HG02973 (cell line): ENCODE data around the gene SRSF11.
"Not testable (repeated sequence)": the region's sequence is repeated elsewhere in the genome, so short reads cannot be mapped to it uniquely, and the experiment has no call there.

ENCODE experiments used
- ATAC-seq: cut with Tn5 transposase; IDR thresholded peaks from one replicate; pipeline ENCODE4 v1.9.1; 2021; ENCODE audit warnings: moderate library complexity; ENCODE audit not compliant: unreplicated experiment

SRSF11 gene

DNA sequence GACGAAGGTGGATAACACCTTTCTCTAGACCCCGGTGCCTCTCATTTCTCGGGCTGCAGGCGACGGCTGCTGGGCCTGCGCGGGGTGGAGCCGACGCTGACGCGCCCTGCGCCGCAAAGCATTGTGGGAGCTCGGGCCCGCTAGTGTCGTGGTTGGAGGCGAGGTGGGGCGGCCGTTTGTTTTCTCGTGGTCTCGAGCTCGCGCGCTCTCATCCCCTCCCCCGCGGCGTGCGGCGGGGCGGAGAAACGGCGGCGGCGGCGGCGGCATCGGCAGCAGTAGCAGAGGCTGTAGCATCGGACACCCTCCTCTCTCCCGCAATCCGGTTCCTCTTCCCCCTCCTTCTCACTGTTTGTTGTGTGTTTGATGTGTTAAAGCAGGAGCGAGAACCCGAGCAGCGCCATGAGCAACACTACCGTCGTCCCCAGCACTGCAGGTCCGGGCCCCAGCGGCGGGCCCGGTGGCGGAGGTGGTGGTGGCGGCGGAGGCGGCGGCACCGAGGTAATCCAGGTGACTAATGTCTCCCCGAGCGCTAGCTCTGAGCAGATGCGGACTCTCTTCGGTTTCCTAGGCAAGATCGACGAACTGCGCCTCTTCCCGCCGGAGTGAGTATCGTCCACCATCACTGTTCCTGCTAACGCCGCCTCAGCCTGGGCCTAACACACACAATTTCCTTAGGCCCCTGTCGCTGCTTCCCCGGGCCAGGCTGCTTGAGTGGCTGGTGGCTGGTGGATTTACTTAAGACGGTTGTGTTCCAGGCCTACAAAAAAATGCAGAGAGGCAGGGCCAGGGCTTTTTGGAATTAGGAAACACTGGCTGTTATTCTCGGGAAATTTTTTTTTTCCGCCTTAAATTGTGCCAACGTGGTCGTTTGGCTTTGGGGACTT, at the start of gene SRSF11:
TSS of gene SRSF11 (plus strand) at position 143 of the 884 bp plus-strand sequence. CDS start at position 400, 257 bp downstream.
- ATAC-seq, result peak; percentile 93

- ATAC-seq, result no peak
Observed at GRCh38 chr1:70171512-70171911, 49.7 kb upstream of the SRSF11 start.

DNA sequence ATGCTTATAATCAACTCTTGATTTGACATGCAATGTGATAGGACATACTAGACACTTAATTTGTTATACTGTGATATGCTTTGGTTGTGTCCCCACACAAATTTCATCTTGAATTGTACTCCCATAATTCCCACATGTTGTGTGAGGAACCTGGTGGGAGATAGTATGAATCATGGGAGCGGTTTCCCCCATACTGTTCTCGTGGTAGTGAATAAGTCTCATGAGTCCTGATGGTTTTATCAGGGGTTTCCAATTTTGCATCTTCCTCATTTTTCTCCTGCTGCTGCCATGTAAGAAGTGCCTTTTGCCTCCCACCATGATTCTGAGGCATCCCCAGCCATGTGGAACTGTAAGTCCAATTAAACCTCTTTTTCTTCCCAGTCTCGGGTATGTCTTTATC, 36.0 kb upstream of the SRSF11 start:
- ATAC-seq, result not testable (repeated sequence)

- no peak for ATAC-seq
Observed at GRCh38 chr1:70188522-70188921, 32.7 kb upstream of the SRSF11 start.

GRCh38 chr1:70190180-70190579, 31.0 kb upstream of the SRSF11 start:
- no peak for ATAC-seq

GRCh38 chr1:70192446-70192845, 28.7 kb upstream of the SRSF11 start:
- ATAC-seq, result not testable (repeated sequence)

- no peak for ATAC-seq
Observed at GRCh38 chr1:70194601-70195000, 26.6 kb upstream of the SRSF11 start.

DNA sequence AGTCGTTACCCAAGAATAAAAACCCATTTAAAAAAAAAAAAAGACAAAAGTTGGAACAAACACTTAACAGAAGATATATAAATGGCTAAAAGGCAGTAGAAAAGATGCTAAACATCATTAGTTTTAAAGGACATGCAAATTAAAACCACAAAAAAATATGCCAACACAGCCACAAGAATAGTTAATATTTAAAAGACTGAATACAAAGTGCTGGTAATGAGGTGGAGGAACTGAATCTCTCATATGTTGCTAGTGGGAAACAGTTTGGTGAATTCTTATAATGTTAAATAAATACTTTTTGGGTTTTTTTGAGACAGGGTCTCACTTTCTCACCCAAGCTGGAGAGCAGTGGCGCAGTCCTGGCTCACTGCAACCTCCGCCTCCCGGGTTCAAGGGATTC, 25.8 kb upstream of the SRSF11 start:
- peak; percentile 83 for ATAC-seq

DNA sequence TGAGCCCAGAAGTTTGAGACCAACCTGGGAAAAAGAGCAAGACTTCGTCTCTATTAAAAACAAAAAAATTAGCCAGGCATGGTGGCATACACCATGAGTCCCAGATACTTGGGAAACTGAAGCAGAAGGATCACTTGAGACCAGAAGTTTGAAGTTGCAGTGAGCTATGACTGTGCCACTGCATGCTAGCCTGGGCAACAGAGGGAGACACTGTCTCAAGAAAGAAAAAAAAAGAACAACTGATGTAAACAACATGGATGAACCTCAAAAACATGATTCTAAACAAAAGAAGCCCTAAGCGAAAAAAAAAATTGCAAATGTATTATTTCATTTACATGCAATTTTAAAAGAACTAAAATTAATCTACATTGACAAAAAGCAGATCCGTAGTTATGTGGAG, 24.8 kb upstream of the SRSF11 start:
- ATAC-seq, result no peak

GRCh38 chr1:70200065-70200464, 21.1 kb upstream of the SRSF11 start:
- no peak for ATAC-seq

- no peak for ATAC-seq
Observed at GRCh38 chr1:70202173-70202758, 18.9 kb upstream of the SRSF11 start.

- no peak for ATAC-seq
Observed at GRCh38 chr1:70204139-70204538, 17.0 kb upstream of the SRSF11 start.

DNA sequence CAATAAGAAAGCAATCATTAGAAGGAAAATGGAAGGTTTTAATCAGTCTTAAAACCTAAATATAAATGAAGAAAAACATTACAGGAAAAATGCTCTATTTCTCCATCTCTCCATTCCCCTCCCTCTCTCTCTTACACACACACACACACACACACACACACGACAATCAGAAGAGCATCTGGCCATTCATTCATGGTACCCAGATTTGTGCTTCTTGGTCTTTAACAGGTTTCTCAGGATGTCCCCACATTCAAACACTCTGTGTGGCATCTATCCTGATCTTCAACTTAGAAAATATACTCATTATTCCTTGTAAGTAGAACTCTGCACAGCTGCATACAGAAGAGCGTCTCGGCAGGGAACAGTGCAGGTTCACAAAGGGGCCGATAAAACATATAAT, 16.6 kb upstream of the SRSF11 start:
- no peak for ATAC-seq

DNA sequence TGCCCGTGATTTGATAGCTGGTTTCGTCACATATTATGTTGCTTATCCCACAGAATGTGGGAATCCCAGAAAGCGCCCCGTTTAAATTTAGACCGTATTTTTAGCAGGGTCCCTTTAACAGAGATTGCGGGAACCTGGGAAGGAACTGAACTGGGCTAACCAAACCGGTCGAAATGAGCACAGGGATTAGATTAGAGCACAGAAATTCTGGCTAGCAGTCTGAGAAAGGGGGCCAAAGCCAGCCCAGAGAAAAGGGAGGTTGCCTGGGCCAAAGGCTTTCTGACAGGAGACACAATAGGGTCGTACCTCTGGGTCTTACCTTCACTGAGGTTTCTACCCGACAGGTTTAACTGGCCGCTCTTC, 16.1 kb upstream of the SRSF11 start:
- no peak for ATAC-seq

DNA sequence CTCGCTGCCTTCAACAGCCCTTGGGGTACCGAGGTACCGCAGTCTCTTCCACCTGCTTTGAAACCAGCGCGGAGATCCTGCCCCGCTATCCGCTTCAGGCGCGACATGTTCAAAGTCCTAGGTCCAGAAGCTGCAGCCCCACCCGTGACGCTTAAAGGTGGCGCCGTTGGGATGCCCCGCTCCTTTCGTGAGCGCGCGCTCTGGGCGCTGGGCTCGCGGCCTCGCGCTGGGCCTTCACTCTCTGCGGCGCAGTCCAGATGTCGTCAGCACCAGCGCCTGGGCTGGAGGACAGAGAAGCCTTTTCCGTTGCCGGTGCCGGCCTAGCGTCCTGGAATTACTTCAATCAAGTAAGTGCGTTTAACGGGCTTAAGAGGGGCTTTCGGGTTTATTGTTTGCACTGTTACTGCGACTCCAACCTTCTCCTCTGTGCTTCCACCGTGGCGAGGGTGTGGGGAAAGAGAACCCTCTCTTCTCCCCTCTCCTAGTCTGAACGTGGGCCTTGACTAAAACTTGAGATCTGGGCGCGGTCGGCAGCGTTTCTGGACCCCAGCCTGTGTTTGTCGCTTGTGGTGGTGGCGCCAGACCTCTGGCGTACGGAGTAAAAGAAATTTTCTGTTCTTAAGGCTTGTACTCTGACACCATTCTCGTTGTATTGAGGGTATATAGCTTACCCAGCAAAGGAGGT, 15.6 kb upstream of the SRSF11 start, which contains the start of gene LRRC40:
TSS of gene LRRC40 (minus strand) at position 146 of the 685 bp plus-strand sequence. CDS start at position 107, 39 bp downstream.
- ATAC-seq, result peak; percentile 82

DNA sequence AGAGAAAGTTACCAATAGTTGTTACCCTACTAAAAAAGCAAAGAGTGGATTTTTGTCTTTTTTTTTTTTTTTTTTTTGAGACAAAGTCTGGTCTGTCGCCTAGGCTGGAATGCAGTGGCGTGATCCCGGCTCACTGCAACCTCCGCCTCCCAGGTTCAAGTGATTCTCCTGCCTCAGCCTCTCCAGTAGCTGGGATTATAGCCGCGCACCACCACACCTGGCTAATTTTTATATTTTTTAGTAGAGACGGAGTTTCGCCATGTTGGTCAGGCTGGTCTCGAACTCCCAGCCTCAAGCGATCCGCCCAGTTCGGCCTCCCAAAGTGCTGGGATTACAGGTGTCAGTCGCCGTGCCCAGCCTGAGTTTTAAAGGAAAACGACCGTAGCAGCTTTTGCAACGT, 14.3 kb upstream of the SRSF11 start:
- not testable (repeated sequence) for ATAC-seq

DNA sequence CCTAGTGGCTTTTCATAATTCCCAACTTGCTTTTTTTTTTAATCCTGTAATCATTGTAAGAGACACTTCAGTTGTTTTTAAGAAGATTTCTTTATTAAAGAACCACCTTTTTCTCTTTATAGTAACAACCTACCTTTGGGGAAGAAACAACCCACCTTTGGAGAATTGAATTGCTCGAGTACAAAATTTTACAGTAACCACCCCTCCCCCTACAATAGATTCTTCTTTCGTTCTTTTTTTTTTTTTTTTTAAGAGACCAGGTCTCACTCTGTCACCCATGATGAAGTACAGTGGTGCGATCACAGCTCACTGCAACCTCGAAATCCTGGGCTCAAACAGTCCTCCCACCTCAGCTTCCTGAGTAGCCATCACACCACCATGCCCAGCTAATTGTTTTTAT, 13.7 kb upstream of the SRSF11 start:
- no peak for ATAC-seq

DNA sequence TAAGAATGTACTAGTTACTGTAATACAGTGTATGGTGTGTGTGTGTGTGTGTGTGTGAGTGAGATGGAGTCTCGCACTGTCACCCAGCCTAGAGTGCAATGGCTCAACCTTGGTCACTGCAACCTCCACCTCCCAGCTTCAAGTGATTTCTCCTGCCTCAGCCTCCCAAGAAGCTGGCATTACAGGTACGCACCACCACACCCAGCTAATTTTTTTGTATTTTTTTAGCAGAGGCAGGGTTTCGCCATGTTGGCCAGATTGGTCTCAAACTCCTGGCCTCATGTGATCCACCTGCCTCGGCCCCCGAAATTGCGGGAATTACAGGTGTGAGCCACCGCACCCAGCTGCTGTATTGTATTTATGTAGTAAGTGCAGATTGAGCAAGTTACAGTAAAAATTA, 12.9 kb upstream of the SRSF11 start:
- no peak for ATAC-seq

GRCh38 chr1:70210820-70211219, 10.4 kb upstream of the SRSF11 start:
- no peak for ATAC-seq

DNA sequence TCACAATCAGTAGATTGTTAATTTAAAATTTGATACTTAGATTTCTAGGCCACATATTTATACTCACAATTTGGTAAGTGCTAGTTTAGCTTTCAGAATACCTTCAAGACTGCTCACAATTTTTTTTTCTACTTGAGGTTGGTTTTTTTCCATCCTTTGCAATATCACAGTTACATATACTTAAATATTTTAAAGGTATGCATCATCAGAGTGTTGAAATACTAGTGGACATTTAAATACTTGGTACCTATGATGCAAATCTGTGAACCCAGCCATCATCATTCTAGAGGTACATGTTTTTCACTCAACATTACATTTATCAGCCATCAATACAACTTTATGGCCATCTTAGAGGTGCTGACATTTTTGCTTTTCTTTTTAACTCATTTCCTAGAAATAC, 9.6 kb upstream of the SRSF11 start:
- no peak for ATAC-seq

- no peak for ATAC-seq
Observed at GRCh38 chr1:70220015-70220414, 1.2 kb upstream of the SRSF11 start.
